PC-9 (cell line): ENCODE measurements around the gene DUS2.

Experiments
- CTCF ChIP-seq: fragments of 200-600 bp; sonication (generic); conservative IDR thresholded peaks from 2 replicates; pipeline ENCODE4 v1.6.1; 2017; ENCODE audit warnings: mixed run types, antibody characterized with exemption, mild to moderate bottlenecking, moderate library complexity
- EZH2 ChIP-seq: fragments of 200-600 bp; sonication (generic); IDR thresholded peaks from 2 replicates; pipeline ENCODE4 v1.8.0; 2017; ENCODE audit warnings: antibody characterized with exemption, low read depth

- TF ChIP-seq CTCF (no peak), EZH2 (no peak)
Measured at GRCh38 chr16:68113765-68114240, 90.7 kb downstream of the DUS2 start.
